Measurements from ENCODE around the gene CELSR3. TPM values are rescaled to one million over a fixed set of nuclear protein-coding genes. Genes with fewer than 3 reads are reported as not detected.

Gene CELSR3
- total RNA-seq, 2 experiments from 2014 or later, result 4.9 to 5.0 TPM

DNA sequence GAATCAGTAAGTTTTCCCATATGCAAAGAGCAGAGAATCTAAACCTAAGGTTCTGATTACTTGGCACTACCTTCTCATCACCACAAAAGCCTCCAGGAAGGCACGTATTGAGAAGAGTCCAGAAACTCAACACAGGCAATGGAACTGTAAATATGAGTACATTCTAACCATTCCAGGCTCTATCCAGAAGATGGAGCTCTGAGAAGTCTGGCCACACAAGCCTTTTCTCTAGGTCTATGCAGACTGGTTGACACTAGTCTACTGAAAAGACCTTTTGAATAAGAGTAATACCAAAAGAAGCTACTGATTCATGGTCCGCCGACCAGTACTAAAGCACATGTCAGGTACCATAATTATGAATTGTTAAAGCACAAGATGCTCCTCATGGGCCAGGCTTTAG is 35.3 kb upstream of the CELSR3 start:
- TF ChIP-seq, protein P1, sequence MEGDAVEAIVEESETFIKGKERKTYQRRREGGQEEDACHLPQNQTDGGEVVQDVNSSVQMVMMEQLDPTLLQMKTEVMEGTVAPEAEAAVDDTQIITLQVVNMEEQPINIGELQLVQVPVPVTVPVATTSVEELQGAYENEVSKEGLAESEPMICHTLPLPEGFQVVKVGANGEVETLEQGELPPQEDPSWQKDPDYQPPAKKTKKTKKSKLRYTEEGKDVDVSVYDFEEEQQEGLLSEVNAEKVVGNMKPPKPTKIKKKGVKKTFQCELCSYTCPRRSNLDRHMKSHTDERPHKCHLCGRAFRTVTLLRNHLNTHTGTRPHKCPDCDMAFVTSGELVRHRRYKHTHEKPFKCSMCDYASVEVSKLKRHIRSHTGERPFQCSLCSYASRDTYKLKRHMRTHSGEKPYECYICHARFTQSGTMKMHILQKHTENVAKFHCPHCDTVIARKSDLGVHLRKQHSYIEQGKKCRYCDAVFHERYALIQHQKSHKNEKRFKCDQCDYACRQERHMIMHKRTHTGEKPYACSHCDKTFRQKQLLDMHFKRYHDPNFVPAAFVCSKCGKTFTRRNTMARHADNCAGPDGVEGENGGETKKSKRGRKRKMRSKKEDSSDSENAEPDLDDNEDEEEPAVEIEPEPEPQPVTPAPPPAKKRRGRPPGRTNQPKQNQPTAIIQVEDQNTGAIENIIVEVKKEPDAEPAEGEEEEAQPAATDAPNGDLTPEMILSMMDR (IDR thresholded peaks at IDR 0.05), result no peak
- peak overlapping the region; percentile 30 for H3K27ac Mint-ChIP-seq
- ATAC-seq (ENCODE audit: poor library complexity) (no peak), DNase-seq (no peak)
- H3K9me3 Mint-ChIP-seq, result no peaks in the 10 kb centered on the region
- intact Hi-C loops (cut with DNase I, micrococcal nuclease), result no loop called here
- no peaks in the 10 kb centered on the region for H3K9me3 ChIP-seq (ENCODE audit: control insufficient read depth in 1 of 2, insufficient read depth in 1 of 2, low read length in 2 of 2)
- POLR2A ChIA-PET, result interaction anchor here (0.6 kb wide), 1 partner anchor 574 kb away, joined by 3 read pairs; no protein-coding TSS in a partner anchor
- H3K27me3 ChIP-seq (ENCODE audit: control insufficient read depth in 1 of 2, insufficient read depth in 2 of 2, low read length in 2 of 2), result no peaks in the 10 kb centered on the region
- CTCF ChIA-PET, result interaction anchor here (0.7 to 1.0 kb wide), 3 partner anchors 8 to 1368 kb away, joined by 3 to 4 read pairs (median 3); no protein-coding TSS in a partner anchor
- no peak overlapping the region for H3K27ac ChIP-seq (ENCODE audit: low read depth in 1 of 2, low read length in 2 of 2)
- H3K36me3 Mint-ChIP-seq (ENCODE audit: low read depth), result peaks cover 70% of the 10 kb centered on the region
- no peak overlapping the region for H3K4me3 Mint-ChIP-seq
- H3K36me3 ChIP-seq (ENCODE audit: insufficient read depth, low read length), result peaks cover 60% of the 10 kb centered on the region
- peaks cover 36% of the 10 kb centered on the region for H3K4me1 Mint-ChIP-seq (ENCODE audit: low read depth)
- H3K4me1 ChIP-seq (ENCODE audit: insufficient read depth, low read length), result peaks cover 19% of the 10 kb centered on the region
- no peaks in the 10 kb centered on the region for H3K27me3 Mint-ChIP-seq
- H3K4me3 ChIP-seq (ENCODE audit: low read length), result no peak overlapping the region

GRCh38 chr3:48696601-48697000 is 33.9 kb upstream of the CELSR3 start:
- intact Hi-C loops (cut with DNase I, micrococcal nuclease), result no loop called here
- peaks cover 66% of the 10 kb centered on the region for H3K36me3 ChIP-seq (ENCODE audit: insufficient read depth, low read length)
- no peak for ATAC-seq (ENCODE audit: poor library complexity)
- TF ChIP-seq, protein P1 (IDR thresholded peaks at IDR 0.05), result no peak
- POLR2A ChIA-PET, result no interaction called here
- CTCF ChIA-PET, result interaction anchor here (0.6 to 1.2 kb wide), 2 partner anchors 11 to 136 kb away, joined by 3 to 4 read pairs; partner anchors contain the start of gene NCKIPSD
- no peaks in the 10 kb centered on the region for H3K27me3 ChIP-seq (ENCODE audit: control insufficient read depth in 1 of 2, insufficient read depth in 2 of 2, low read length in 2 of 2)
- Mint-ChIP-seq H3K36me3 (ENCODE audit: low read depth) (peaks cover 72% of the 10 kb centered on the region), H3K9me3 (no peaks in the 10 kb centered on the region), H3K27ac (peak overlapping the region; percentile 59), H3K4me3 (no peak overlapping the region), H3K27me3 (no peaks in the 10 kb centered on the region), H3K4me1 (ENCODE audit: low read depth) (peaks cover 27% of the 10 kb centered on the region)
- no peak for DNase-seq
- H3K9me3 ChIP-seq (ENCODE audit: control insufficient read depth in 1 of 2, insufficient read depth in 1 of 2, low read length in 2 of 2), result no peaks in the 10 kb centered on the region
- H3K27ac ChIP-seq (ENCODE audit: low read depth in 1 of 2, low read length in 2 of 2), result peak overlapping the region in 1 of 2 donors; percentile 9
- H3K4me3 ChIP-seq (ENCODE audit: low read length), result no peak overlapping the region
- peaks cover 19% of the 10 kb centered on the region for H3K4me1 ChIP-seq (ENCODE audit: insufficient read depth, low read length)

GRCh38 chr3:48696156-48696555 is 33.5 kb upstream of the CELSR3 start:
- DNase-seq (no peak), ATAC-seq (ENCODE audit: poor library complexity) (no peak)
- Histone ChIP-seq H3K36me3 (ENCODE audit: insufficient read depth, low read length) (peaks cover 70% of the 10 kb centered on the region), H3K4me3 (ENCODE audit: low read length) (no peak overlapping the region), H3K4me1 (ENCODE audit: insufficient read depth, low read length) (peaks cover 19% of the 10 kb centered on the region), H3K27me3 (ENCODE audit: control insufficient read depth in 1 of 2, insufficient read depth in 2 of 2, low read length in 2 of 2) (no peaks in the 10 kb centered on the region), H3K27ac (ENCODE audit: low read depth in 1 of 2, low read length in 2 of 2) (peak overlapping the region in 1 of 2 donors; percentile 9), H3K9me3 (ENCODE audit: control insufficient read depth in 1 of 2, insufficient read depth in 1 of 2, low read length in 2 of 2) (no peaks in the 10 kb centered on the region)
- Mint-ChIP-seq H3K4me3 (no peak overlapping the region), H3K36me3 (ENCODE audit: low read depth) (peaks cover 75% of the 10 kb centered on the region), H3K9me3 (no peaks in the 10 kb centered on the region), H3K27me3 (no peaks in the 10 kb centered on the region), H3K4me1 (ENCODE audit: low read depth) (peaks cover 27% of the 10 kb centered on the region), H3K27ac (peak overlapping the region; percentile 59)
- CTCF ChIA-PET, result interaction anchor here (1.2 kb wide), 1 partner anchor 10 kb away, joined by 4 read pairs; the partner anchor contains the start of gene NCKIPSD
- intact Hi-C loops (cut with DNase I, micrococcal nuclease), result no loop called here
- TF ChIP-seq, protein P1 (IDR thresholded peaks at IDR 0.05), result no peak
- POLR2A ChIA-PET, result interaction anchor here (0.6 kb wide), 1 partner anchor 999 kb away, joined by 3 read pairs; no protein-coding TSS in a partner anchor
